ENCODE results near the gene CALU.

Gene CALU

DNA sequence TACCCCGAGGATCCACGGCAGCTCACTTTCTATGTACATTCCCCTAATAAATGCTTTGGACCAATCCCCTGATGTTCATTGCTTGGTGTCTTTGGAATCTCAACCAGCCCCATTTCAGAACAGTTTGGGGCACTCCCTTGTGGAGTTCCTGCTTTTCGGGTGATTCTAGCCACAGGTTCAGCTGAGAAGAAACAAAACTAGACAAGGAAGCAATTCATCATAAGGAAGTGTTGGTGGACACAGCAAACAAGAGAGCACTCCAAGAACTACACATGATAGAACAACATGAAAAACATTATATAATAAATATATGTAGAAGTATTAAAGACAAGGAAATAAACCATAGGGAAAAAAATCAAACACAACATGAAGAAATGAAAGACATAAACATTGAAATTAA is 46.6 kb downstream of the CALU start:
- no peak for DNase-seq (ENCODE audit: low spot score)

DNA sequence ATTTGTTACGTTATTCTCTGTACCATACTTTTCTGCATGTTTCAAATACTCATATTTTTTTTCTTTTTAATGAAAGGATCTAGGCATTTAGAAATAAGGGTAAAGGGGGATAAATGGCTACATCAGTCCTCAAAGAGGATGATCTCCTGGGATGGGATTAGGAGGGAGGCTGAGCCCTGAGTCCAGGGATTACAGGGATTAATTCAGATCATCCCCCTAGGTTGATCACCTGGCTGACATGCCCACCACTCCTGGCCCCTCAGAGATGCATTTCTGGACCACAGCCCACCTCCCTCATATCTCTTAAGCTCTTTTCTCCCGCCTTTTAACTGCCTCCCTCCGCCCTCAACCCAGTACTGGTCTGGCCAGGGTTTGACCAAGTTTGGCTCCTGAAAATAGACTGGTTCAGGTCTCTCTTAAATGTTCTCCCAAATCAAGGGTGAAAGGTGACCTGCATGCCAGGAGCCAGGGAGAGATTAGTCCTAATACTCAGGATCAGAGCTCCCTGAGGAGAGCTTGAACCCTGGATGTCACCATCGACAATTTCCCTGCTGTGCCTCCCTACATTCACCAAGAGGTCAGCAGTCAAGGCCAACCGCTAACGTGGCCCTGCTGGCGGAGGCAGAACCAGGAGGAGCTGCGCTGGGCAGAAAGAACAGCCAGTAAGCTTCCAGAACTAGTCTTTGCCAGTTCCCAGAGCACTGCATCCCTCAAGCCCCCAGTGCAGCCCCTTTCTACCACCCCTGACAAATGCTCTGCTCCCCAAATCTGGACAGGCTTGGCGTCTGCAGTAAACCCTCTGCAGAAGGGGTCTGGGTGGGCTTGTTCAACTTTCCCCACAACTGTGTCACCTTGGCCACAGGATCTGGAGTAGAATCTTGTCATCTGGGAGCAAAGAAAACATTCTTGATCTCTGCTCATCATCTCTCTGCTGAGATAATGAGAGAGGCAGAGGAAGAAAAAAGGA is 49.6 kb downstream of the CALU start:
- no peak for DNase-seq (ENCODE audit: low spot score)

DNA sequence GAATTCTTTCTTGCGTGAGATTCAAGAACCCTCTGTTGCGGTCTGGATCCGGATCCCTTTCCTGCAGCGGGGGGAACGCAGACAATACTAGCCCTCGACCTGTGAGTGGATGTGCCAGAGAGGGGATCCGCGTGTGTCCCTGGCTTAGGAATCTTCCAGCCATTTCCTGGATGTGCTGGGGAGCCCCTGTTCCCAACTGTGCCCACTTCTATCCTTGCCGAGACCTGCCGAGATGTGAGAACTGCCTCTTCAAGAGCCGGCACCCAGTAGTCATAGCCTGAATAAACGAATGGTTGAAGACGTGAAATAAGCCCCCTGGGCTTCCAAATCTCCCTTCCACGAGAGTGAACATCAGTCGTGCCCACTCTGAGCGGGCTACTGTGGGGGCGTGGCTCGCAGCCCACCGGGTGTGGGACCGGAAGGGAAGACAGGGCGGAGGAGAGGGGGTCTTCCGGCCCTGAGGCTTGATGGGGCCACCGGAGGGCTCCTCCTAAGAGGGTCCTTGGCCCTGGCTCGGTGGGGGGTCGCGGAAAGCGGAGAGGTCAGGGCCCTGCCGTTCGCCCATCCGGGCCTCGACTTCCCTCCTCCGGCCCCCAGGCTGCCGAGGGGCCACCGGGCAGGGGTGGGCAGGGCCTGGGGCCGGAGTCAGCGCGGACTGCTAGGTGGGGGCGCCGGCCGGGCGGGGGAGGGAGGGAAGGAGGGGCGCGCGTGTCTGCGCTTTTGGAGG is 51.3 kb downstream of the CALU start:
- DNase-seq (ENCODE audit: low spot score): no peak

DNA sequence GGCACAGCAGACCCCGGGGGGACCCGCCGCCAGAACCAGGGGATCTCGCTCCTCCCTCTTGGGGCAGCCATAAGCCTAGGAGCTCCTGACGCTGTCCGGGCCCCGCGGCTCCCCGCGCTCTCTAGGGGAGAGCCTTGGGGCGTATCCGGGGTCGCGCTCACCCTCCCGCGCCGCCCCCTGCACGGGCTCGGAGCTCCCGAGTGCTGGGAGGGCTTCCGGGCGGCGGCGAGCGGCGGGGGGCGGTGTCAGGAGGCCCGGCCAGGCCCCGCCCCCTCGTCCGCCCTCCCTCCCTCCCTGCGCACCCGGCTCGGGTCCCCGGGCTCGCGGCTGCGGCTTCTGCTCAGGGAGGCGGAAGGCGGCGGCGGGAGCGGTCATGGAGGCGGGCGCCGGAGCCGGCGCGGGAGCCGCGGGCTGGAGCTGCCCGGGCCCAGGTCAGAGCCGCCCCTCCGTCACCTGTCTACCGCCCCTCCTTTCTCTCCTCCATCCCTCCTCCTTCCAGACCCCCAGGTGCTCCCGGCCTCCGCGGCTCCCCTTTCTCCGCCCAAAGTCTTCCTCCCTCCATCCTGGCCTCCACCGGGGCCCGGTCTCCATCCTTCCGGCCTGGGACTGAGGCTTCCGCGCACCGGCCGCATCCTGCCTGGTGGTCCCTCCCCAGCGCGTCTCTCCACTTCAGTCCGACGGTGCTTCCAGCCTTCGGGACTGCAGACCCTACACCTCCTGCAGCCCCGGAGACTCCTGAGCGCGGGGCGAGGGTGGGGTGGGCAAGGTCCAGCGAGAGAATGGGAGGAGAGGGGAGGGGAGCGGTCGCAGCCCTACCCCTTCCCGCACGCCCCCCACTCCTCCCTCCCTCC is 52.2 kb downstream of the CALU start, which contains the start of gene CCDC136:
Gene CCDC136 (plus strand): TSS at position 848 of the 851 bp plus-strand sequence. CDS start 444 bp downstream, outside the sequence.
- no peak for DNase-seq (ENCODE audit: low spot score)

DNA sequence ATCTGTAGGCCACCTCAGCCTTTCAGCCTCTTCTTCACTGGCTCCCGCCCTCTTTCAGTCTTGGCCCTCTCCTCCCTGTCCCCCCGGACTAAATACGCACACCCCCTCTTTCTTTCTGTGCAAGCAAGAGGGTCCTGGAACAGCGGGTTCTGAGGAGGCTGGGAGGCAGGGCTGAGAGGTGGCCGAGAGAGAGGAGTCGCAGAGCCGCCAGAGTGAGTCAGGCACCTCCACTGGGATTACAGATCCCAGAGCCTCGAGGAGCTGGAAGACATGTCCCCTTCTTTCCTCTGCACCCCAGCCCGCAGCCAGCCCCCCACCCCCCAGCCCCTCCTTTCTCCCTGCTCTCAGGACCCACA is 52.8 kb downstream of the CALU start:
- no peak for DNase-seq (ENCODE audit: low spot score)

DNA sequence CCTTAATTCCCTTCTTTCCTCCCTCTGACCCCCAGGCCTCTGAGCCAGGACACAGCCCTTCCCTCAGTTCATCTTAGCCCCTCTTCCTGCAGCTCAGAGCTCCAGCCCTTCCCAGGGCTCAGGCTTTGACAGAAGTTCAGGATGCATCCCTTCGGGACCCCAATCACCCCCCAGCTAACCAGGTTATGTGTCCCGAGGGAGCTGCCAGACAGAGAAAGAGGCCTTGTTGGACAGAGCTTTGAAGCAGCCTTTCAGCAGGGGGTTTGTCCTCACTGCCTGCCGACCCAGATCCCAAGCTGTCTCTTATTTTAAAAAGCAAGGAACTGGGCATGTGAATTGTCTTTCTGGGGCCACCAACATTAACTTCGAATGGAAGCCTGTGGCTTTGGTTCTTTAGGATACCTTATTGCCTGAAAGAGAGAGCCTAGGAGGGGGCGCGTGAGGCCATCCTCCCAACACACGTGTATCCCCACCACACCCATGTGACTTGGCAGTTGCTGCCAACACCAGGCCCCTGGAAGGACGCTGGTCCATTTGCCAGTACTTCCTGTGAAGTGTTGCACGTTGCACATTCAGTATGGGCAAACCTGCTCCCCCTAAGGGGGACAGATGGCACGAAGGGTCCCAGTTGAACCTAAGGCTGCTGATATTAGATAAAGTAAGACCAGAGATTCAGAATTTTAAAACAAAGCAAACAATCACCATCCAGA is 53.5 kb downstream of the CALU start:
- no peak for DNase-seq (ENCODE audit: low spot score)

DNA sequence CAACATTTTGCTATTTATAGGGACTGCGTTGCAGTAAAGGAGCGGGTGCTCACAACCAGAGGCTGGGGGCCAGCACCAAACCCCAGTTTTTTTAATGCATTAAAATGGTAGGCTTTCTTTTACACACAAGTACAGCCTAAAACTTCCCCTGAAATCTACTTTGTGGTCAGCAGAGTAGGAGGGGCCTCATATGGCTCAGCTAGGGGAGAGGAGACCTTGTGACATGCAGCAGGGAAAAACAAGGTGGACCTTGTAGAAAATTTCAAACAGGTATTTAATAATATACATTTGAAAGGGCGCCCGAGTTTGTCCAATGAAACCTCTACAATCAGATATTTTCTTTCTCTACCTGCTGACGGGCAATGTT is 54.0 kb downstream of the CALU start:
- DNase-seq (ENCODE audit: low spot score): no peak

DNA sequence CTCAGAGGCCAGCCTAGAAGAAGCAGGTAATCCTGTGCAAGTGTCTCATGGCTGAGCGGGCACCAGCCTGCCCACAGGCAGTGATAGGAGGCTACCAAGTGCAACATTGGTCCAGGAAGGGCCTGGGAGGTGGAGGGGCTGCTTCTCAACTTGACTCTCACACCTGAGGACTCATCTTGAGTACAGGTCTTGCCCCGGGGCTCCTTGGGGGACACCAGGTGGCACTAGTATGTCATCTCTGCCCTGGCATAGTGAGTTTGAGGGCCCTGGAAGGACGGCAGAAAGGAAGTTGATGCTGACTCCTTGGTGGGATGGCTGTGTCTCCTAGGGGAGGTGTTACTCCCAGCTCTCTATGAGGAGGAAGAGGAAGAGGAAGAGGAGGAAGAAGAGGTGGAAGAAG is 54.9 kb downstream of the CALU start:
- DNase-seq (ENCODE audit: low spot score): no peak

DNA sequence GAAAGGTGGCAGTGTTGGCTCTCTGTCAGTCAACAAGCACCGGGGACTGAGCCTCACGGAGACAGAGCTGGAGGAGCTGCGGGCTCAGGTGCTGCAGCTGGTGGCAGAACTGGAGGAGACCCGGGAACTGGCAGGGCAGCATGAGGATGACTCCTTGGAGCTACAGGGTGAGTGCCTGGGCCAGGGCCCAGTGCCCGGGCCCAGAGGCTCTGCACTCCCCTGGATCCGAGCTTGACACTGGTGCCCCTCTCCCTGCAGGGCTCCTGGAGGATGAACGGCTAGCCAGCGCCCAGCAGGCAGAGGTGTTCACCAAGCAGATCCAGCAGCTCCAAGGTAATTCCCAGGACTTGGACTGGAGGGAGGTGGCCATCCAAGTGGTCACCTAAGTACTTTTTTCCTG is 55.3 kb downstream of the CALU start:
- DNase-seq (ENCODE audit: low spot score): no peak

DNA sequence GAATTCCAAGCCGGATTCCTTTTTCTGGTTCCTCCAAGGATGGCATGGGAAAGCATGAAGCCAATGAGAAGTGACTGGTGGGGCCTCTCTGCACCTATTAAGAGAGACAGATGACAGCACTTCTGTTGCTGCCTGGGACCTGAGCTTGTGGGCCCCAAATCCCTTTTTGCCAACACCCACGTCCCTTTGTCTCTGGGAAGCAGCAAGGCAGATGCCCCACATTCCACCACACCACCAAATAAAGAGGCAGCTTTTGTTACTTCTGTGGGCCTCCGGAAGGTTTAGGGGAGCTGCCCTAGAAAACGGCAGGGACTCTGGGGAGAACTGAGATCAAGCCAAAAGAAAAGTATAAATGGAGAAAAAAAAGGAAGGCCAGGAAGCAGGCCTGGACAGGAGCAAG is 56.0 kb downstream of the CALU start:
- no peak for DNase-seq (ENCODE audit: low spot score)

DNA sequence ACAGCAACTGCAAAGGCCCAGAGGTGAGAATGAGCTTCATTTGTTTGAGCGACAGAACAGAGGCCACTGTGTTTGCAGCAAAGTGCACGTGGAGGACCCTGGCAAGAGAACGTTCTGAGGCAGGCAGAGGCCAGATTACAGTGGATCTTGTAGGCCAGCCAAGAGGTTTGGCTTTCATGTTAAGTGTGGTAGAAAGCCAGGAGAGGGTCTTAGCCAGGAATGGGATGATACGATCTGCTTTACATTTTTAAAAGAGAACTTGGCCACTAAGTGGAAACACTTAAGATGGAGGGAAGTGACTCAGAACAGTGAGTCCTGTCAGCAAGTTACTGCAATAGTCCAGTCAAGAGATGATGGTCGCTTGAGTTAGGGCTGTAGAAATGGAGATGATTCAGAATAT is 57.2 kb downstream of the CALU start:
- DNase-seq (ENCODE audit: low spot score): no peak

DNA sequence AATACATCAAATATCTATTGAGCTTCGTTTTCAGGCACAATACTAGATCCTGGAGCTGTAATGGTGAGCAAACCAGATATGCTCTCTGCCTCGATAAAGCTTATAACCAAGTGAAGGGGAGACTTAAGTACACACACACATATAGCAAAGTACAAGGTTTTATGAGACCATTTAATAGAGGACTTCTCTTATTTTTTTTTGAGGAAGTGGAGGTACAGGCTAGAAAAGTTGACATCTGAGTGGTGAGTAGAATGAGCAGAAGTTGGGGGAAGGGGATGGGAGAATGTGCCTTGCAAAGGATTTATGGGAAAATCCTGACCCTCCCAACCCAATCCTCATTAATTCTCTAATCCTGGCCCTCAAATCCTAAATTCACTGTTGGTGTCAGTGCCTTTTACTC is 60.3 kb downstream of the CALU start:
- no peak for DNase-seq (ENCODE audit: low spot score)

DNA sequence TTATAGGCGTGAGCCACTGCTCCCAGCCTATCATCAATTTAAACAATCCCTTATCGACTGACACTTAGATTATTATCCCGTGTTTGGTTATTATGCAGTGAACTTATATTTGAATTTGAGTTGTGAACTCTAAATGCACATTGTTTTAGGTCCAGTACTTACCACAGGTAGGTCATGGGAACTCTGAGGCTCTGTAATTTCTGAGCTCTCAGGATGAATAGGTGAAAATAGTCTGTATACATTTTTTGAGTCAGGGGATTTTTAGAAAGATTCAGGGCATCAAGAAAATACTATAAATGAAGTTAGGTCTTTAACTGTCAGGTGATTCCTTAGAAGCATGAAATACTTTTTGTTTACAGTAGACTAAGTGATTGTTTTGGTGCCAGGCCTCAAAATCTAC is 61.4 kb downstream of the CALU start:
- DNase-seq (ENCODE audit: low spot score): no peak

DNA sequence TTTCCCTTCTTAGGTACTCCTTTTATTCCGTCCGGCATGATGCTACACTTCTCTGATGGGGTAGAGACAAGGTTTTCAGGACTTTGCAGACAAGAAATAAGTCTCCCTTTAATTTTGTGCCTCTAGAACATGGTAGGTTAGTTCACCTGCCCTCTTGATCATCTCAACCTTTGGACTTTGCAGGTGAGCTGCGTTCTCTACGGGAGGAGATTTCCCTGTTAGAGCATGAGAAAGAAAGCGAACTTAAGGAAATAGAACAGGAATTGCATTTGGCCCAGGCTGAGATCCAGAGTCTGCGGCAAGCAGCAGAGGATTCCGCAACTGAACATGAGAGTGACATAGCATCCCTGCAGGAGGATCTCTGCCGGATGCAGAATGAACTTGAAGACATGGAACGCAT is 61.8 kb downstream of the CALU start:
- no peak for DNase-seq (ENCODE audit: low spot score)

DNA sequence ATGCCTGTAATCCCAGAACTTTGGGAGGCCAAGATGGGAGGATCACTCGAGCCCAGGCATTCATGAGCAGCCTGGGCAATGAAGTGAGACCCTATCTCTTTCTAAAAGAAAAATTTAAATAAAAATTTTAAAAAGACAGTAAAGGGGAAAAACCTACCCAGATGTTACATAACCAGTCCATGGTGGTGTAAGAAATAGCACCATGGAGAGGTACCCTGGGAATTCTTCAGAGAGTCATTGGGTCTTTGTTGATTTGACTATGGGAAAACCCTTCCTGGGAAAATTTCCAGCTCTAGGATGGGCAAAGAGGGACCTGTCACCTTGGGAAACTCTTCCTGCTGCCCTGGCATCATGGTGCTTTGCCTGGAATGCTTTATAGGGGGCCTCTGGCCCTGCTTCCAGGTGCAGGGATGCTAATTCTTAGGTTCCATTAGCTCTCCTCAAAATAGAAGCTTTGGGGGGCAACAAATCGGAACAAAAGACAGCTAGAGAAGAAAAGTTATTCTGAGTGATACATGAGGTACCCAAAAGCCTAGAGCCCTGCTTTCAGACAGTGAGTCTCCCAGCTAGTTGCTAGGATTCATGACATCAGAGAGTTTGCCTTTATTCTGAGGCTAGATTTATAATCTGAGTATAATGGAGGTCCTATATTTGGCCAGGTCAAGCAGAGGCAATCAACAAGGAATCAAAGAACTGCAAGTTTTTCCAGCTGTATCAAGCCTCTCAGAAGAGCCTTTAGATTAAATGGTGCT is 62.7 kb downstream of the CALU start:
- no peak for DNase-seq (ENCODE audit: low spot score)

DNA sequence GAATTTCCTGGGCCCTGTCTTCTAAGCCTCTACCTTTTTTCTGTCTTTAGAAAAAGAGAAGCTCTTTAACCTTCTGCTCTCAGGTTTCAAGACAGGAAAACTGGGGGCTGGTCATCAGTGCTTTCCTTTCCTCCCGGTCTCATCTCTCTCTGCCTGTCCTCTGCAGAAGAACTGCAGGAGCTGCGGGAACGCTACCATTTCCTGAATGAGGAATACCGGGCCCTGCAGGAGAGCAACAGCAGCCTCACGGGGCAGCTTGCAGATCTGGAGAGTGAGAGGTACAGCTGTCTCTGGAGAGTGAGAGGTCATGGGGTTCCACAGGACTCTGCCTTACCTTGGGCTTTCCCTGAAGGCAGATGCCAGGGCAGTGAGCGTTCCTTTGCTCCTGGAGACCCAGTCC is 65.3 kb downstream of the CALU start:
- no peak for DNase-seq (ENCODE audit: low spot score)

DNA sequence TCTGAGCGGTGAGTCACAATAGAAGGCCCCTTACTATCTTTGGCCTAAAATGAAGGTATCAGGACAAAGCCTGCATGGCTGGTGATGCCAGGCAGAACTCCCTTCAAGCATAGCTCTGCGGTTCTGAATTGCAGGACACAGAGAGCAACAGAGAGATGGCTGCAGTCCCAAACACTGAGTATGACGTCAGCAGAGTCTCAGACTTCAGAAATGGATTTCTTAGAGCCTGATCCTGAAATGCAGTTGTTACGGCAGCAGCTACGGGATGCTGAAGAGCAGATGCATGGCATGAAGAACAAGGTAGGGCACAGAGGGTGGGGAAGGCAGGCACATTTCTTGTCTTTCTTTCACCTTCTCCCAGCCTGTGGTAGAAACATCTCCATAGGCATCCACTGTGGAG is 66.1 kb downstream of the CALU start:
- no peak for DNase-seq (ENCODE audit: low spot score)

DNA sequence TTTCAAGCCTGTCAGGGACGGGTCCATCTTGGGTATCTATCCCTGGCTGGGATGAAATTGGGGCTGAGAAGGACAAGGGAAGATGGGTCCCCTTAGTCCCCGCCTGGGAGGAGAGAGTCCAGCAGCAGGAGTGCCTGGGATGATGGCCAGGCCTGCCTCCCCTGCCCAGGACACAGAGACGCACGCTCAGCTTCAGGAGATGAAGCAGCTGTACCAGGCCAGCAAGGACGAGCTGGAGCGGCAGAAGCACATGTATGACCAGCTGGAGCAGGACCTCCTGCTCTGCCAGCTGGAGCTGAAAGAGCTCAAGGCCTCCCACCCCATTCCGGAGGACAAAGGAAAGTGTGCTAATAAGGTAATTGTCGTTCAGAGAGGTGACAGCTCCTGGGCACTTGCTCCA is 68.0 kb downstream of the CALU start:
- no peak for DNase-seq (ENCODE audit: low spot score)

DNA sequence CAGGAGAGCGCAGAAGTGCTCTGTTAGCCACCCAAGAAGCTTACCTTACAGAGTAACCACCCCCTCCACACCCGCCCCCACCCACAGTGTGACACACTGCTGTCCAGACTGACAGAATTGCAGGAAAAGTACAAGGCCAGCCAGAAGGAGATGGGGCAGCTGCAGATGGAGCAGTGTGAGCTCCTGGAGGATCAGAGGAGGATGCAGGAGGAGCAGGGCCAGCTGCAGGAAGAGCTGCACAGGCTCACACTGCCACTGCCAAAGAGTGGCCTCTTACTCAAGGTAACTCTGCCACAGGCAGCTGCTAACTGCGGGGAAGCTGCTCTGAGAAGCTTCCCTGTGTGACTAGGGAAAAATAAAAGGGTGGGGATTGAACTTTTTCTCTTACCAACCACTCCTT is 70.2 kb downstream of the CALU start:
- DNase-seq (ENCODE audit: low spot score): no peak

DNA sequence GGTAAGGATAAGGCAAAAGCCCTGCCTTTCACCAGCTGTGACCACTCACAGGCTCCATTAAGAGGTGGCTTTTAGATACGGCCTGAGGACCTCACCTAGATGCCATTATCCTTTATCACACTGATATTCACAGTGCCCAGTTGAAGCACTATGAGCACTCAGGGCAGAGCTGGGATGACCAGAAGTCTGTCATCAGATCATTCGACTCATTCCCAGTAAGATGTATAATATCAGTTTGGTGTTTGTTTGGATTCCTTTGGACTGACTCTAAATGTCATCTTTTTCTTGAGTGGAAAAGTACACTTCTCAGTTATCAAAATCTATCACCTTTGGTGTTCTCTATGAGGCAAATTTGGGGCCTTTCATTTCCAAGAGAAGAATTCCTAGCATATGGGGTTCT is 71.3 kb downstream of the CALU start:
- DNase-seq (ENCODE audit: low spot score): no peak

DNA sequence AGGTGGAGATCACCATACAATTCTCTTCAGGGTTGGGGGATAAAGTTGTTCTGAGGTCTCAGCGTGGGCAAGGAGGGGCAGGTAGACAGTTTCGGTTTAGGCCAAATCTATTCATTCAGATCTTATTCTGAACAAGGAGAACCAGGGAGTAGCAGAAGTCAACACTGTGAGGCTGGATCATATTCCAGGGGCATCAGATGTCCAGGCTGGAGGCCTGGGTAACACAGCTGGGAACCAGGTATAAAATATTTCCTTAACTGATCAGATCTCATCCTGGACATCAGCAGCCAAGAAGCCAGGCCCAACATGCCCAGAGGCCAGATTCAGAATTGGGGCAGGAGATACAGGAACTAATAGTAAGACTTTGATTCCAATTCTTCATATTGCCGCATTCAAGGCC is 71.8 kb downstream of the CALU start:
- no peak for DNase-seq (ENCODE audit: low spot score)
